OCI-LY7 (cell line): ENCODE results near the gene CABP4. TPM values are rescaled to one million over a fixed set of nuclear protein-coding genes. Genes with fewer than 3 reads are reported as not detected.
A peak's percentile ranks its signal among the peaks of the same experiment; 100 is the strongest.

Source experiments
- BruUV-seq: library from RNA; stranded (reverse); fragments of 400-500 nt; replicated peaks from 2 replicates; lab custom pipeline; 2021; lab: Mats Ljungman, UMichigan
- CTCF ChIA-PET: fragments of 300-600 bp; sonication (Branson Sonifier 250); formaldehyde crosslinking; loops from one replicate; lab custom pipeline; 2022; ENCODE audit warnings: antibody characterized with exemption; ENCODE audit not compliant: unreplicated experiment; lab: Charles Lee
- POLR2A ChIA-PET: fragments of 300-600 bp; sonication (Branson Sonifier 250); formaldehyde crosslinking; loops from one replicate; lab custom pipeline; 2022; ENCODE audit warnings: antibody characterized with exemption; lab: Charles Lee
- DNase-seq: peaks from one replicate; pipeline ENCODE4 v3.0.0-alpha.2; 2015; ENCODE audit warnings: low spot score
- H2AFZ ChIP-seq: fragments of 200-600 bp; sonication (generic), shearing (Covaris generic); 2 replicates; pipeline ENCODE4 v1.6.1; 2014; ENCODE audit warnings: mild to moderate bottlenecking, antibody characterized with exemption, low read length, moderate library complexity
- H3K27ac ChIP-seq: fragments of 200-600 bp; sonication (generic); 2 replicates; pipeline ENCODE4 v1.5.1; 2014; ENCODE audit warnings: mixed run types, low read depth, mild to moderate bottlenecking, moderate library complexity, low read length, inconsistent platforms; ENCODE audit not compliant: poor library complexity, severe bottlenecking
- H3K36me3 ChIP-seq: fragments of 200-600 bp; sonication (generic); 2 replicates; pipeline ENCODE4 v1.6.1; 2014; ENCODE audit warnings: mild to moderate bottlenecking, antibody characterized with exemption, low read length, moderate library complexity, mixed read lengths; ENCODE audit not compliant: insufficient read depth
- H3K4me1 ChIP-seq: fragments of 200-600 bp; sonication (generic); 2 replicates; pipeline ENCODE4 v1.5.1; 2014; ENCODE audit warnings: mild to moderate bottlenecking, low read length; ENCODE audit not compliant: insufficient read depth, poor library complexity, severe bottlenecking
- H3K4me2 ChIP-seq: fragments of 200-600 bp; sonication (generic); 2 replicates; pipeline ENCODE4 v1.6.1; 2014; ENCODE audit warnings: mild to moderate bottlenecking, low read length
- H3K4me3 ChIP-seq: fragments of 200-600 bp; sonication (generic); 2 replicates; pipeline ENCODE4 v1.5.1; 2014; ENCODE audit warnings: mild to moderate bottlenecking, low read depth, low read length; ENCODE audit not compliant: poor library complexity, severe bottlenecking
- H3K79me2 ChIP-seq: fragments of 200-600 bp; sonication (generic); 2 replicates; pipeline ENCODE4 v1.6.1; 2016; ENCODE audit warnings: low read depth, mild to moderate bottlenecking, low read length, moderate library complexity, mixed read lengths; ENCODE audit not compliant: insufficient read depth
- H3K9me2 ChIP-seq: fragments of 200-600 bp; sonication (generic); 2 replicates; pipeline ENCODE4 v1.6.1; 2016; ENCODE audit warnings: mild to moderate bottlenecking, low read length, mixed read lengths; ENCODE audit not compliant: insufficient read depth
- H3K9me3 ChIP-seq: fragments of 200-600 bp; sonication (generic); 2 replicates; pipeline ENCODE4 v1.6.1; 2014; ENCODE audit warnings: mild to moderate bottlenecking, mixed run types, low read length, mixed read lengths
- H4K20me1 ChIP-seq: fragments of 200-600 bp; sonication (generic); 2 replicates; pipeline ENCODE4 v1.6.1; 2014; ENCODE audit warnings: mild to moderate bottlenecking, antibody characterized with exemption, low read length, moderate library complexity, mixed read lengths; ENCODE audit not compliant: insufficient read depth
- CTCF ChIP-seq: fragments of 200-600 bp; sonication (generic); conservative IDR thresholded peaks from 2 replicates; pipeline ENCODE4 v1.5.1; 2014; ENCODE audit warnings: mild to moderate bottlenecking, antibody characterized with exemption, low read length, moderate library complexity, mixed read lengths
- EZH2phosphoT487 ChIP-seq: fragments of 200-600 bp; sonication (generic); IDR thresholded peaks from 2 replicates; pipeline ENCODE4 v1.6.1; 2018; ENCODE audit warnings: low read depth, borderline replicate concordance, mild to moderate bottlenecking, mixed run types, antibody characterized with exemption, low read length, moderate library complexity, mixed read lengths
- intact Hi-C: fragments of 100-400 bp; cut with micrococcal nuclease; formaldehyde crosslinking; loops from one replicate; pipeline ENCODE4 v1.10.0; 2022; ENCODE audit not compliant: unreplicated experiment
- total RNA-seq, 2 experiments: library from RNA; depleted of rRNA in 1 of 2; stranded (reverse); fragments of >200 nt in 1 of 2; shearing (Covaris generic) in 1 of 2; gene quantifications; 2 replicates each; pipeline ENCODE4 v1.2.3, GENCODE V29; 2014 to 2022

Gene CABP4
- total RNA-seq, 2 experiments from 2014 or later: 3.0 to 11.5 TPM

GRCh38 chr11:67435031-67435726 lies 20.0 kb upstream of the CABP4 start:
- H3K79me2 ChIP-seq: peaks cover 29% of the 10 kb centered on the region
- peaks cover 71% of the 10 kb centered on the region for H3K36me3 ChIP-seq
- CTCF ChIA-PET: no interaction called here
- intact Hi-C loops: no loop called here
- no peak overlapping the region for H2AFZ ChIP-seq
- peak overlapping the region; percentile 81 for H3K4me3 ChIP-seq
- no peak for DNase-seq
- H3K9me2 ChIP-seq: no peaks in the 10 kb centered on the region
- TF ChIP-seq CTCF: no peak
- TF ChIP-seq EZH2phosphoT487: no peak
- no TSS peak for BruUV-seq
- POLR2A ChIA-PET: interaction anchor here (3.3 kb wide), 1 partner anchor 32 kb away, joined by 38 read pairs; the partner anchor contains the start of genes PPP1CA and TBC1D10C
- peak overlapping the region; percentile 94 for H3K27ac ChIP-seq
- peaks cover 62% of the 10 kb centered on the region for H3K4me1 ChIP-seq
- H3K9me3 ChIP-seq: no peaks in the 10 kb centered on the region
- peak overlapping the region; percentile 97 for H3K4me2 ChIP-seq
- H4K20me1 ChIP-seq: peaks cover 12% of the 10 kb centered on the region

- POLR2A ChIA-PET: interaction anchor here (2.6 to 3.6 kb wide), 4 partner anchors 24 to 33 kb away, joined by 18 to 38 read pairs (median 29); partner anchors contain the start of genes PPP1CA, TBC1D10C and TMEM134
- no peak for DNase-seq
Observed at GRCh38 chr11:67435727-67436458, 19.3 kb upstream of the CABP4 start.

More at GRCh38 chr11:67435727-67436458, 19.3 kb upstream of the CABP4 start:
- TF ChIP-seq EZH2phosphoT487 (no peak), CTCF (no peak)
- Histone ChIP-seq H3K4me3 (peak overlapping the region; percentile 81), H2AFZ (no peak overlapping the region), H3K4me1 (peaks cover 69% of the 10 kb centered on the region), H3K36me3 (peaks cover 68% of the 10 kb centered on the region), H4K20me1 (peaks cover 12% of the 10 kb centered on the region), H3K9me3 (no peaks in the 10 kb centered on the region), H3K4me2 (peak overlapping the region; percentile 97), H3K9me2 (no peaks in the 10 kb centered on the region), H3K27ac (peak overlapping the region; percentile 94), H3K79me2 (peaks cover 29% of the 10 kb centered on the region)
- TSS peak; percentile 88 for BruUV-seq
- CTCF ChIA-PET: interaction anchor here (0.5 kb wide), 2 partner anchors 43 to 1856 kb away, joined by 3 to 4 read pairs; no protein-coding TSS in a partner anchor
- intact Hi-C loops: loop anchor here (2.0 kb wide), 1 partner anchor 27 kb away; no protein-coding TSS in a partner anchor
